Caco-2 (cell line): ENCODE measurements around the gene KCNJ8. TPM values are rescaled to one million over a fixed set of nuclear protein-coding genes. Genes with fewer than 3 reads are reported as not detected.
A peak's percentile ranks its signal among the peaks of the same experiment; 100 is the strongest.

Source experiments
- BruUV-seq: library from RNA; stranded (reverse); fragments of 400-500 nt; replicated peaks from 2 replicates; lab custom pipeline; 2021; lab: Mats Ljungman, UMichigan
- CTCF ChIA-PET: fragments of 300-600 bp; sonication (Branson Sonifier 250); formaldehyde crosslinking; loops from one replicate; lab custom pipeline; 2022; ENCODE audit warnings: antibody characterized with exemption; lab: Charles Lee
- POLR2A ChIA-PET: fragments of 300-600 bp; sonication (Branson Sonifier 250); formaldehyde crosslinking; loops from one replicate; lab custom pipeline; 2022; ENCODE audit warnings: antibody characterized with exemption; lab: Charles Lee
- DNase-seq, 2 experiments: peaks; one replicate each; pipeline versions ENCODE4 v3.0.0 to v3.0.0-alpha.2; 2020 to 2022
- H3K27me3 ChIP-seq: replicated peaks from 2 replicates; pipeline ENCODE4 v1.6.0; 2011; ENCODE audit warnings: low read length; ENCODE audit not compliant: control insufficient read depth, insufficient read depth
- H3K36me3 ChIP-seq: 2 replicates; pipeline ENCODE4 v1.5.1; 2011; ENCODE audit warnings: low read length; ENCODE audit not compliant: control insufficient read depth, insufficient read depth
- H3K4me1 ChIP-seq: fragments of 250-450 bp; sonication (Bioruptor Pico); 2 replicates; pipeline ENCODE4 v1.5.1; 2020; ENCODE audit warnings: mild to moderate bottlenecking
- H3K4me3 ChIP-seq: 2 replicates; pipeline ENCODE4 v1.5.1; 2011; ENCODE audit warnings: low read depth, mild to moderate bottlenecking, control low read depth, low read length
- H3K9me3 ChIP-seq: fragments of 250-450 bp; sonication (Bioruptor Pico); 2 replicates; pipeline ENCODE4 v1.5.1; 2020; ENCODE audit warnings: mild to moderate bottlenecking, moderate library complexity
- H3K27ac Mint-ChIP-seq: one replicate; pipeline ENCODE4 v1.8.0; 2022; ENCODE audit warnings: mixed read lengths; ENCODE audit not compliant: unreplicated experiment
- H3K27me3 Mint-ChIP-seq: one replicate; pipeline ENCODE4 v1.8.0; 2022; ENCODE audit warnings: mixed read lengths; ENCODE audit not compliant: insufficient read depth, unreplicated experiment
- H3K36me3 Mint-ChIP-seq: one replicate; pipeline ENCODE4 v1.8.0; 2022; ENCODE audit warnings: mild to moderate bottlenecking, mixed read lengths; ENCODE audit not compliant: insufficient read depth, unreplicated experiment
- H3K4me1 Mint-ChIP-seq: one replicate; pipeline ENCODE4 v1.8.0; 2022; ENCODE audit warnings: low read depth, mixed read lengths; ENCODE audit not compliant: unreplicated experiment
- H3K4me3 Mint-ChIP-seq: one replicate; pipeline ENCODE4 v1.8.0; 2022; ENCODE audit warnings: mild to moderate bottlenecking, moderate library complexity, mixed read lengths; ENCODE audit not compliant: unreplicated experiment
- H3K9me3 Mint-ChIP-seq: one replicate; pipeline ENCODE4 v1.8.0; 2022; ENCODE audit warnings: mixed read lengths; ENCODE audit not compliant: unreplicated experiment
- CTCF ChIP-seq, 2 experiments: fragments of 200-600 bp in 1 of 2; IDR thresholded peaks; 1 replicate in 1 of 2; 2 replicates in 1 of 2; pipeline versions ENCODE4 v1.5.1 to v1.8.0; 2011 to 2022; ENCODE audit warnings: antibody characterized with exemption in 1 of 2, control low read depth in 1 of 2, inconsistent platforms in 1 of 2, low read depth in 1 of 2, low read length in 1 of 2, mild to moderate bottlenecking in 1 of 2, moderate library complexity in 1 of 2; ENCODE audit not compliant: insufficient read depth in 1 of 2, severe bottlenecking in 1 of 2, unreplicated experiment in 1 of 2
- intact Hi-C: fragments of 100-400 bp; cut with micrococcal nuclease; formaldehyde crosslinking; loops from one replicate; pipeline ENCODE4 v1.10.0; 2022; ENCODE audit not compliant: unreplicated experiment
- total RNA-seq: library from RNA; stranded (reverse); gene quantifications from 2 replicates; pipeline ENCODE4 v1.2.3, GENCODE V29; 2022

KCNJ8 gene
- total RNA-seq, 1 experiment from 2014 or later, result 88.7 TPM

- CTCF ChIA-PET, result no interaction called here
- H3K4me3 Mint-ChIP-seq, result peak overlapping the region; percentile 26
- H3K27ac Mint-ChIP-seq, result peak overlapping the region; percentile 34
- H3K27me3 Mint-ChIP-seq, result no peaks in the 10 kb centered on the region
- Histone ChIP-seq H3K4me3 (no peak overlapping the region), H3K4me1 (peaks cover 17% of the 10 kb centered on the region), H3K9me3 (no peaks in the 10 kb centered on the region; the same call in 1 of the 2 replicates), H3K36me3 (no peaks in the 10 kb centered on the region), H3K27me3 (no peaks in the 10 kb centered on the region)
- H3K36me3 Mint-ChIP-seq, result peaks cover 1% of the 10 kb centered on the region
- peaks cover 23% of the 10 kb centered on the region for H3K4me1 Mint-ChIP-seq
- no TSS peak for BruUV-seq
- peaks cover 14% of the 10 kb centered on the region for H3K9me3 Mint-ChIP-seq
- intact Hi-C loops, result loop anchor here (5.0 kb wide), 1 partner anchor 60 kb away; no protein-coding TSS in a partner anchor
- no peak for TF ChIP-seq CTCF (IDR thresholded peaks at IDR 0.05; ENCODE audit: insufficient read depth in 1 of 2, low read depth in 1 of 2, low read length in 1 of 2, severe bottlenecking in 1 of 2, unreplicated experiment in 1 of 2)
- POLR2A ChIA-PET, result interaction anchor here (0.7 to 1.0 kb wide), 2 partner anchors 17 to 257 kb away, joined by 3 to 5 read pairs; partner anchors contain the start of genes KCNJ8 and RECQL
- peak in 1 of 2 experiments; percentile 36 for DNase-seq
Observed at GRCh38 chr12:21757735-21758134, 16.8 kb downstream of the KCNJ8 start.

GRCh38 chr12:21756699-21757098, 17.8 kb downstream of the KCNJ8 start:
- no peak for TF ChIP-seq CTCF (IDR thresholded peaks at IDR 0.05; ENCODE audit: insufficient read depth in 1 of 2, low read depth in 1 of 2, low read length in 1 of 2, severe bottlenecking in 1 of 2, unreplicated experiment in 1 of 2)
- Histone ChIP-seq H3K4me3 (no peak overlapping the region), H3K27me3 (no peaks in the 10 kb centered on the region), H3K4me1 (peaks cover 13% of the 10 kb centered on the region), H3K9me3 (no peaks in the 10 kb centered on the region; the same call in 1 of the 2 replicates), H3K36me3 (no peaks in the 10 kb centered on the region)
- Mint-ChIP-seq H3K4me1 (peaks cover 17% of the 10 kb centered on the region), H3K4me3 (no peak overlapping the region), H3K36me3 (no peaks in the 10 kb centered on the region), H3K27me3 (no peaks in the 10 kb centered on the region), H3K9me3 (peaks cover 14% of the 10 kb centered on the region), H3K27ac (no peak overlapping the region)
- ChIA-PET POLR2A (no interaction called here), CTCF (no interaction called here)
- intact Hi-C loops, result loop anchor here (5.0 kb wide), 1 partner anchor 59 kb away; no protein-coding TSS in a partner anchor
- no TSS peak for BruUV-seq
- no peak for DNase-seq

GRCh38 chr12:21751517-21751916, 23.0 kb downstream of the KCNJ8 start:
- Histone ChIP-seq H3K27me3 (no peaks in the 10 kb centered on the region), H3K4me3 (no peak overlapping the region), H3K4me1 (no peaks in the 10 kb centered on the region), H3K36me3 (no peaks in the 10 kb centered on the region), H3K9me3 (no peaks in the 10 kb centered on the region; the same call in 1 of the 2 replicates)
- BruUV-seq, result no TSS peak
- CTCF ChIA-PET, result interaction anchor here (0.8 kb wide), 1 partner anchor 54 kb away, joined by 3 read pairs; no protein-coding TSS in a partner anchor
- Mint-ChIP-seq H3K27ac (no peak overlapping the region), H3K9me3 (peaks cover 6% of the 10 kb centered on the region), H3K4me1 (no peaks in the 10 kb centered on the region), H3K4me3 (no peak overlapping the region), H3K36me3 (no peaks in the 10 kb centered on the region), H3K27me3 (no peaks in the 10 kb centered on the region)
- TF ChIP-seq CTCF (IDR thresholded peaks at IDR 0.05; ENCODE audit: insufficient read depth in 1 of 2, low read depth in 1 of 2, low read length in 1 of 2, severe bottlenecking in 1 of 2, unreplicated experiment in 1 of 2), result no peak
- intact Hi-C loops, result no loop called here
- no peak for DNase-seq
- POLR2A ChIA-PET, result no interaction called here
